Measurements from ENCODE around the gene WRAP73.

DNA sequence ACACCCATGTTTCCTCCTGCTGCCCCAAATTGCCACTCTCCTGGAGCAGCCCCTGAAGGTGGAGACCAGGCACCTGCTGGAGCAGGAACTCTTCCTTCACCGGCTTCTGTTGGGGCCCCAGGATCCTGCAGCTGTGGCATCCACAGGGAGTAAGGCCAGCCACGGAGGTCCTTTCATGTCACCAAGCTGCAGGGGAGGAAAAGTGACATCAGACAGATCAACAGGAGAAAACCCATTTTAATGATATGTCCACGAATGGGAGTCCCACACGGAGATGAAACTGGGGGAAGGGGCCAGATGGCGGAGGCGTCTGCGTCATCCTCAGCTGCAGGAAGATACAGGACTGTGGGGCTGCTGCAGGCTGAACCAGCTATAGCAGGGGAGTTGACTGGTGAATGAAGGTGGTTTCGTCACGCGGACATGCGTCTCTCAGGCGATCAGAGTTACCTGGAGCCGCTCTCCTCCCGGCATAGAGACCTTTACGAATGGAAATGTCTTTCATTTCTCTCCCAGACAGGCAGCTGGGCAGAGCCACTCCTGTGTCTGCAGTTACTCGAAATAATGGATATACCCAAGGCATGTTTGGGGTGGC is 12.3 kb upstream of the WRAP73 start:
- TF ChIP-seq, protein P1, sequence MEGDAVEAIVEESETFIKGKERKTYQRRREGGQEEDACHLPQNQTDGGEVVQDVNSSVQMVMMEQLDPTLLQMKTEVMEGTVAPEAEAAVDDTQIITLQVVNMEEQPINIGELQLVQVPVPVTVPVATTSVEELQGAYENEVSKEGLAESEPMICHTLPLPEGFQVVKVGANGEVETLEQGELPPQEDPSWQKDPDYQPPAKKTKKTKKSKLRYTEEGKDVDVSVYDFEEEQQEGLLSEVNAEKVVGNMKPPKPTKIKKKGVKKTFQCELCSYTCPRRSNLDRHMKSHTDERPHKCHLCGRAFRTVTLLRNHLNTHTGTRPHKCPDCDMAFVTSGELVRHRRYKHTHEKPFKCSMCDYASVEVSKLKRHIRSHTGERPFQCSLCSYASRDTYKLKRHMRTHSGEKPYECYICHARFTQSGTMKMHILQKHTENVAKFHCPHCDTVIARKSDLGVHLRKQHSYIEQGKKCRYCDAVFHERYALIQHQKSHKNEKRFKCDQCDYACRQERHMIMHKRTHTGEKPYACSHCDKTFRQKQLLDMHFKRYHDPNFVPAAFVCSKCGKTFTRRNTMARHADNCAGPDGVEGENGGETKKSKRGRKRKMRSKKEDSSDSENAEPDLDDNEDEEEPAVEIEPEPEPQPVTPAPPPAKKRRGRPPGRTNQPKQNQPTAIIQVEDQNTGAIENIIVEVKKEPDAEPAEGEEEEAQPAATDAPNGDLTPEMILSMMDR (IDR thresholded peaks at IDR 0.05; ENCODE audit: low read depth, low read length), result no peak
- TF ChIP-seq EZH2phosphoT487 (IDR thresholded peaks at IDR 0.05; ENCODE audit: low read depth), result no peak

Data from OCI-LY3 (cell line).